ENCODE measurements around the gene PPP2R2C.

GRCh38 chr4:6476893-6477292, 4.5 kb upstream of the PPP2R2C start:
- TF ChIP-seq CTCF (IDR thresholded peaks at IDR 0.05) (no peak), POLR2A (IDR thresholded peaks at IDR 0.05) (no peak)

All from right lobe of liver (tissue), 4 donors.